CD4-positive, alpha-beta T cell treated with Interferon alpha-2 for 1 hour (primary cell): ENCODE data around the gene ANTXR2.
"Not testable (repeated sequence)": the region's sequence is repeated elsewhere in the genome, so short reads cannot be mapped to it uniquely, and the experiment has no call there.

ENCODE experiments used
- DNase-seq, 2 donors: peaks; one replicate each; pipeline ENCODE4 v3.0.0-alpha.2; 2020 to 2022

The ANTXR2 gene

GRCh38 chr4:80072744-80073472 lies at the start of gene ANTXR2:
Gene ANTXR2 (minus strand): TSS chr4:80073229. CDS start chr4:80072560, 669 bp downstream.
- DNase-seq, result peak; percentile 73 to 80

- not testable (repeated sequence) for DNase-seq
These were observed 48.8 kb upstream of the ANTXR2 start for GRCh38 chr4:80121815-80122214.

- not testable (repeated sequence) for DNase-seq
These were observed 46.6 kb upstream of the ANTXR2 start for GRCh38 chr4:80119620-80120019.

- DNase-seq, result no peak
These were observed 43.5 kb upstream of the ANTXR2 start for GRCh38 chr4:80116516-80116915.

GRCh38 chr4:80115368-80116181 lies 42.5 kb upstream of the ANTXR2 start:
- DNase-seq, result no peak

GRCh38 chr4:80114732-80115265 lies 41.8 kb upstream of the ANTXR2 start:
- no peak for DNase-seq

GRCh38 chr4:80113615-80114014 lies 40.6 kb upstream of the ANTXR2 start:
- no peak for DNase-seq

- no peak for DNase-seq
These were observed 39.2 kb upstream of the ANTXR2 start for GRCh38 chr4:80112236-80112635.

- DNase-seq, result no peak
These were observed 38.2 kb upstream of the ANTXR2 start for GRCh38 chr4:80111276-80111675.

GRCh38 chr4:80107374-80107773 lies 34.3 kb upstream of the ANTXR2 start:
- DNase-seq, result no peak

- no peak for DNase-seq
These were observed 31.9 kb upstream of the ANTXR2 start for GRCh38 chr4:80104927-80105326.

GRCh38 chr4:80103629-80104028 lies 30.6 kb upstream of the ANTXR2 start:
- no peak for DNase-seq

GRCh38 chr4:80101792-80102116 lies 28.7 kb upstream of the ANTXR2 start:
- DNase-seq, result no peak

GRCh38 chr4:80101071-80101791 lies 28.2 kb upstream of the ANTXR2 start:
- DNase-seq, result no peak

GRCh38 chr4:80099671-80100070 lies 26.6 kb upstream of the ANTXR2 start:
- no peak for DNase-seq

GRCh38 chr4:80098635-80099034 lies 25.6 kb upstream of the ANTXR2 start:
- DNase-seq, result no peak

GRCh38 chr4:80097400-80098177 lies 24.6 kb upstream of the ANTXR2 start:
- DNase-seq, result no peak

- DNase-seq, result no peak
These were observed 23.3 kb upstream of the ANTXR2 start for GRCh38 chr4:80096175-80096850.

- DNase-seq, result no peak
These were observed 21.2 kb upstream of the ANTXR2 start for GRCh38 chr4:80094191-80094590.

GRCh38 chr4:80093563-80093962 lies 20.5 kb upstream of the ANTXR2 start:
- no peak for DNase-seq

- no peak for DNase-seq
These were observed 19.8 kb upstream of the ANTXR2 start for GRCh38 chr4:80092847-80093246.

- DNase-seq, result no peak
These were observed 19.1 kb upstream of the ANTXR2 start for GRCh38 chr4:80092088-80092487.
